ENCODE results near the gene AGER. TPM values are rescaled to one million over a fixed set of nuclear protein-coding genes. Genes with fewer than 3 reads are reported as not detected.

AGER gene
- polyA plus RNA-seq, 1 of the 3 experiments (the other 2 are of a cell fraction): 3.5 TPM

GRCh38 chr6:32215617-32216016, 31.6 kb upstream of the AGER start:
- Histone ChIP-seq H3F3A (replicated peaks; ENCODE audit: insufficient read depth) (no peaks in the 10 kb centered on the region), H3K4me2 (no peak overlapping the region), H3K9me3 (no peaks in the 10 kb centered on the region), H3K79me2 (ENCODE audit: insufficient read depth) (no peaks in the 10 kb centered on the region), H3K27me3 (ENCODE audit: insufficient read depth) (peaks cover 86% of the 10 kb centered on the region), H3K4me1 (ENCODE audit: control insufficient read depth in 1 of 2, insufficient read depth in 2 of 2, low read depth in 1 of 2, low read length in 1 of 2) (no peaks in the 10 kb centered on the region), H3K9me2 (no peaks in the 10 kb centered on the region), H3K4me3 (ENCODE audit: low read depth in 2 of 2, low read length in 1 of 2) (no peak overlapping the region), H4K20me1 (ENCODE audit: insufficient read depth) (no peaks in the 10 kb centered on the region), H3K27ac (ENCODE audit: low read depth in 2 of 2, low read length in 1 of 2) (no peak overlapping the region), H3K9ac (no peak overlapping the region), H3K36me3 (replicated peaks in 1 of 2; ENCODE audit: control insufficient read depth in 1 of 2, insufficient read depth in 2 of 2, low read length in 1 of 2) (no peaks in the 10 kb centered on the region), H2AFZ (ENCODE audit: low read depth) (no peak overlapping the region)
- no peak for DNase-seq
- TF ChIP-seq TEAD4 (IDR thresholded peaks at IDR 0.05; ENCODE audit: borderline replicate concordance, insufficient read depth) (no peak), MEF2A (IDR thresholded peaks at IDR 0.05; ENCODE audit: borderline replicate concordance, low read depth) (no peak), RAD21 (IDR thresholded peaks at IDR 0.05; ENCODE audit: low read length) (no peak), SIN3A (IDR thresholded peaks at IDR 0.05; ENCODE audit: borderline replicate concordance, low read depth, low read length) (no peak), RXRA (IDR thresholded peaks at IDR 0.05; ENCODE audit: borderline replicate concordance, low read depth) (no peak), FOSL2 (IDR thresholded peaks at IDR 0.05; ENCODE audit: borderline replicate concordance, low read depth) (no peak), GATA2 (CRISPR knock-in tag; IDR thresholded peaks at IDR 0.05) (no peak), FOXJ3 (CRISPR knock-in tag; IDR thresholded peaks at IDR 0.05) (no peak), GABPA (IDR thresholded peaks at IDR 0.05; ENCODE audit: low read depth) (no peak), SMC3 (IDR thresholded peaks at IDR 0.05; ENCODE audit: low read depth, low read length) (no peak), NFIC (IDR thresholded peaks at IDR 0.05; ENCODE audit: borderline replicate concordance) (no peak), ELF1 (IDR thresholded peaks at IDR 0.05) (no peak)
- 24% methylated on average over 4 of the region's 4 CpGs for WGBS (ENCODE audit: low lambda C conversion rate)
- ChIA-PET CTCF (no interaction called here), POLR2A (no interaction called here)

DNA sequence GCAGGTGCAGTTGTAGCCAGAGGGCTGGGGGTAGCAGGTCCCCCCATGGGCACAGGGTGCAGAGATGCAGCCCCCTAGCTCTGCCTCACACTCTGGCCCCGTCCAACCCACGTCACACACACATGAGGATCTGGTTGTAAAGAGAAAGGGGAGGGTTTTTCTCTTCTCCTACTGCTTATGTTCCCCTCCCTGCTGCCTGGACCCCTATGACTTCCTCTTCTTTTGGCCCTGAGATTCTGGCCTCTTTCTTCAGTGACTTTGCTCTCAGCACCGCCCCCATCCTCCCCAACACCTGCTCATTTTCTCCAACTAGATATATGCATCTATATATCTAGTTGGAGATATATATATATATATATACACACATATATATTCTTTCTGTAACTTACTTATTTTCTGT, 30.1 kb upstream of the AGER start:
- Histone ChIP-seq H3F3A (replicated peaks; ENCODE audit: insufficient read depth) (no peaks in the 10 kb centered on the region), H3K9ac (no peak overlapping the region), H3K79me2 (ENCODE audit: insufficient read depth) (no peaks in the 10 kb centered on the region), H3K4me3 (ENCODE audit: low read depth in 2 of 2, low read length in 1 of 2) (no peak overlapping the region), H3K4me1 (ENCODE audit: control insufficient read depth in 1 of 2, insufficient read depth in 2 of 2, low read depth in 1 of 2, low read length in 1 of 2) (no peaks in the 10 kb centered on the region), H3K27ac (ENCODE audit: low read depth in 2 of 2, low read length in 1 of 2) (no peak overlapping the region), H3K9me2 (no peaks in the 10 kb centered on the region), H3K4me2 (no peak overlapping the region), H3K27me3 (ENCODE audit: insufficient read depth) (peaks cover 82% of the 10 kb centered on the region), H3K36me3 (replicated peaks in 1 of 2; ENCODE audit: control insufficient read depth in 1 of 2, insufficient read depth in 2 of 2, low read length in 1 of 2) (no peaks in the 10 kb centered on the region), H3K9me3 (no peaks in the 10 kb centered on the region), H4K20me1 (ENCODE audit: insufficient read depth) (no peaks in the 10 kb centered on the region), H2AFZ (ENCODE audit: low read depth) (no peak overlapping the region)
- 10% methylated on average over 3 of the region's 3 CpGs for WGBS (ENCODE audit: low lambda C conversion rate)
- ChIA-PET CTCF (no interaction called here), POLR2A (no interaction called here)
- DNase-seq: no peak
- TF ChIP-seq FOSL2 (IDR thresholded peaks at IDR 0.05; ENCODE audit: borderline replicate concordance, low read depth): no peak
- TF ChIP-seq TCF12 (IDR thresholded peaks at IDR 0.05): no peak
- no peak for TF ChIP-seq MEF2A (IDR thresholded peaks at IDR 0.05; ENCODE audit: borderline replicate concordance, low read depth)
- TF ChIP-seq USF1 (IDR thresholded peaks at IDR 0.05; ENCODE audit: borderline replicate concordance, low read depth): no peak
- TF ChIP-seq TEAD4 (IDR thresholded peaks at IDR 0.05; ENCODE audit: borderline replicate concordance, insufficient read depth): no peak
- no peak for TF ChIP-seq GABPA (IDR thresholded peaks at IDR 0.05; ENCODE audit: low read depth)
- no peak for TF ChIP-seq MXI1 (IDR thresholded peaks at IDR 0.05; ENCODE audit: low read depth, low read length)
- TF ChIP-seq, protein P1, sequence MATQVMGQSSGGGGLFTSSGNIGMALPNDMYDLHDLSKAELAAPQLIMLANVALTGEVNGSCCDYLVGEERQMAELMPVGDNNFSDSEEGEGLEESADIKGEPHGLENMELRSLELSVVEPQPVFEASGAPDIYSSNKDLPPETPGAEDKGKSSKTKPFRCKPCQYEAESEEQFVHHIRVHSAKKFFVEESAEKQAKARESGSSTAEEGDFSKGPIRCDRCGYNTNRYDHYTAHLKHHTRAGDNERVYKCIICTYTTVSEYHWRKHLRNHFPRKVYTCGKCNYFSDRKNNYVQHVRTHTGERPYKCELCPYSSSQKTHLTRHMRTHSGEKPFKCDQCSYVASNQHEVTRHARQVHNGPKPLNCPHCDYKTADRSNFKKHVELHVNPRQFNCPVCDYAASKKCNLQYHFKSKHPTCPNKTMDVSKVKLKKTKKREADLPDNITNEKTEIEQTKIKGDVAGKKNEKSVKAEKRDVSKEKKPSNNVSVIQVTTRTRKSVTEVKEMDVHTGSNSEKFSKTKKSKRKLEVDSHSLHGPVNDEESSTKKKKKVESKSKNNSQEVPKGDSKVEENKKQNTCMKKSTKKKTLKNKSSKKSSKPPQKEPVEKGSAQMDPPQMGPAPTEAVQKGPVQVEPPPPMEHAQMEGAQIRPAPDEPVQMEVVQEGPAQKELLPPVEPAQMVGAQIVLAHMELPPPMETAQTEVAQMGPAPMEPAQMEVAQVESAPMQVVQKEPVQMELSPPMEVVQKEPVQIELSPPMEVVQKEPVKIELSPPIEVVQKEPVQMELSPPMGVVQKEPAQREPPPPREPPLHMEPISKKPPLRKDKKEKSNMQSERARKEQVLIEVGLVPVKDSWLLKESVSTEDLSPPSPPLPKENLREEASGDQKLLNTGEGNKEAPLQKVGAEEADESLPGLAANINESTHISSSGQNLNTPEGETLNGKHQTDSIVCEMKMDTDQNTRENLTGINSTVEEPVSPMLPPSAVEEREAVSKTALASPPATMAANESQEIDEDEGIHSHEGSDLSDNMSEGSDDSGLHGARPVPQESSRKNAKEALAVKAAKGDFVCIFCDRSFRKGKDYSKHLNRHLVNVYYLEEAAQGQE (IDR thresholded peaks at IDR 0.05; ENCODE audit: low read depth, low read length): no peak
- no peak for TF ChIP-seq NFIC (IDR thresholded peaks at IDR 0.05; ENCODE audit: borderline replicate concordance)
- TF ChIP-seq FOXJ3 (CRISPR knock-in tag; IDR thresholded peaks at IDR 0.05): no peak
- TF ChIP-seq, protein P2, sequence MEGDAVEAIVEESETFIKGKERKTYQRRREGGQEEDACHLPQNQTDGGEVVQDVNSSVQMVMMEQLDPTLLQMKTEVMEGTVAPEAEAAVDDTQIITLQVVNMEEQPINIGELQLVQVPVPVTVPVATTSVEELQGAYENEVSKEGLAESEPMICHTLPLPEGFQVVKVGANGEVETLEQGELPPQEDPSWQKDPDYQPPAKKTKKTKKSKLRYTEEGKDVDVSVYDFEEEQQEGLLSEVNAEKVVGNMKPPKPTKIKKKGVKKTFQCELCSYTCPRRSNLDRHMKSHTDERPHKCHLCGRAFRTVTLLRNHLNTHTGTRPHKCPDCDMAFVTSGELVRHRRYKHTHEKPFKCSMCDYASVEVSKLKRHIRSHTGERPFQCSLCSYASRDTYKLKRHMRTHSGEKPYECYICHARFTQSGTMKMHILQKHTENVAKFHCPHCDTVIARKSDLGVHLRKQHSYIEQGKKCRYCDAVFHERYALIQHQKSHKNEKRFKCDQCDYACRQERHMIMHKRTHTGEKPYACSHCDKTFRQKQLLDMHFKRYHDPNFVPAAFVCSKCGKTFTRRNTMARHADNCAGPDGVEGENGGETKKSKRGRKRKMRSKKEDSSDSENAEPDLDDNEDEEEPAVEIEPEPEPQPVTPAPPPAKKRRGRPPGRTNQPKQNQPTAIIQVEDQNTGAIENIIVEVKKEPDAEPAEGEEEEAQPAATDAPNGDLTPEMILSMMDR (IDR thresholded peaks at IDR 0.05): no peak
- TF ChIP-seq JUND (IDR thresholded peaks at IDR 0.05): no peak
- no peak for TF ChIP-seq RFX5 (IDR thresholded peaks at IDR 0.05; ENCODE audit: low read length)
